ENCODE results near the gene SORCS1. TPM values are rescaled to one million over a fixed set of nuclear protein-coding genes. Genes with fewer than 3 reads are reported as not detected.

SORCS1 gene
- polyA plus RNA-seq, 1 of the 3 experiments (the other 2 are of a cell fraction): 0.66 TPM

GRCh38 chr10:106820579-106820978 lies 343.9 kb downstream of the SORCS1 start:
- no peak for DNase-seq
- ChIA-PET POLR2A (no interaction called here), CTCF (interaction anchor here (0.9 to 2.1 kb wide), 3 partner anchors 15 to 115 kb away, joined by 3 to 8 read pairs (median 3); no protein-coding TSS in a partner anchor)
- Histone ChIP-seq H3K27ac (ENCODE audit: low read depth in 2 of 2, low read length in 1 of 2) (no peak overlapping the region; a peak in 1 of 4 replicates), H3K4me2 (no peak overlapping the region), H4K20me1 (ENCODE audit: insufficient read depth) (no peaks in the 10 kb centered on the region), H3F3A (replicated peaks; ENCODE audit: insufficient read depth) (no peaks in the 10 kb centered on the region), H3K36me3 (replicated peaks in 1 of 2; ENCODE audit: control insufficient read depth in 1 of 2, insufficient read depth in 2 of 2, low read length in 1 of 2) (no peaks in the 10 kb centered on the region), H3K9me3 (no peaks in the 10 kb centered on the region), H3K27me3 (ENCODE audit: insufficient read depth) (no peaks in the 10 kb centered on the region), H2AFZ (ENCODE audit: low read depth) (no peak overlapping the region), H3K9me2 (no peaks in the 10 kb centered on the region), H3K9ac (no peak overlapping the region), H3K79me2 (ENCODE audit: insufficient read depth) (no peaks in the 10 kb centered on the region), H3K4me1 (ENCODE audit: control insufficient read depth in 1 of 2, insufficient read depth in 2 of 2, low read depth in 1 of 2, low read length in 1 of 2) (peaks cover 0 to 15% of the 10 kb centered on the region in 2 experiments; a peak in 2 of 4 replicates), H3K4me3 (ENCODE audit: low read depth in 2 of 2, low read length in 1 of 2) (no peak overlapping the region)
- TF ChIP-seq GATA2 (CRISPR knock-in tag; IDR thresholded peaks at IDR 0.05): no peak
- no peak for TF ChIP-seq PBX3 (IDR thresholded peaks at IDR 0.05)
- no peak for TF ChIP-seq USF2 (IDR thresholded peaks at IDR 0.05; ENCODE audit: borderline replicate concordance, low read depth, low read length)
- no peak for TF ChIP-seq FOSL2 (IDR thresholded peaks at IDR 0.05; ENCODE audit: borderline replicate concordance, low read depth)
- TF ChIP-seq JUND (IDR thresholded peaks at IDR 0.05): no peak
- no peak for TF ChIP-seq TAF1 (IDR thresholded peaks at IDR 0.05; ENCODE audit: borderline replicate concordance, low read depth, low read length)
- no peak for TF ChIP-seq EZH2phosphoT487 (IDR thresholded peaks at IDR 0.05; ENCODE audit: borderline replicate concordance, low read depth)
- no peak for TF ChIP-seq MXI1 (IDR thresholded peaks at IDR 0.05; ENCODE audit: low read depth, low read length)
- no peak for TF ChIP-seq MEF2A (IDR thresholded peaks at IDR 0.05; ENCODE audit: borderline replicate concordance, low read depth)
- TF ChIP-seq USF1 (IDR thresholded peaks at IDR 0.05; ENCODE audit: borderline replicate concordance, low read depth): no peak
- TF ChIP-seq TCF12 (IDR thresholded peaks at IDR 0.05): no peak
- TF ChIP-seq YY1 (IDR thresholded peaks at IDR 0.05; ENCODE audit: low read depth): no peak
- TF ChIP-seq ELF1 (IDR thresholded peaks at IDR 0.05): no peak
- TF ChIP-seq FOXM1 (IDR thresholded peaks at IDR 0.05; ENCODE audit: low read depth): no peak
- TF ChIP-seq SMC3 (IDR thresholded peaks at IDR 0.05; ENCODE audit: low read depth, low read length): no peak
- TF ChIP-seq CTCF (IDR thresholded peaks at IDR 0.05): no peak
- no peak for TF ChIP-seq RAD21 (IDR thresholded peaks at IDR 0.05; ENCODE audit: low read length)
- no peak for TF ChIP-seq FOXJ3 (CRISPR knock-in tag; IDR thresholded peaks at IDR 0.05)
- TF ChIP-seq GABPA (IDR thresholded peaks at IDR 0.05; ENCODE audit: low read depth): no peak
- WGBS (ENCODE audit: low lambda C conversion rate): 69% methylated on average over 3 of the region's 3 CpGs
